Hypothalamus (tissue), 51 donors: ENCODE results near the gene DFFB.

Source experiments
- DNase-seq, 51 donors: peaks; one replicate each; lab custom pipeline; 2025; lab: John Stamatoyannopoulos, UW

DFFB gene

DNA sequence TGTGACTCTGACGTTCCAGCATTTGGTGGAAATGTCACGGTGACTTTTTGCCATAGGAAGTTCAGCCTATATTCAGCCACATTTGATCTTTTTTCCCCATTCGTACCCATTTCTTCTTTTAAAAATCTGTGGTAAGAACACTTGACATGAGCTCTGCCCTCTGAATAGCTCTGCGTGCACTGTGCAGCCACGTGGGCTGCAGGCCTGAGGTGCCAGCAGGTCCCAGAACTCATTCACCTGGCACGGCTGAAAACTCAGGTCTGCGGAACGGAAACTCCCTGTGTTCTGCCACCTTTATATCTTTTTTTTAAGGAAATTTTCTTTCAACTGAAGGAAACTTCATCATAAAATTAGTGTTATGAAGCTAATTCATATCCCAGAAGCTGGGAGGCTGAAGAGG, 28.9 kb upstream of the DFFB start:
- DNase-seq, result no peak

- DNase-seq, result no peak
These were observed 25.6 kb upstream of the DFFB start for GRCh38 chr1:3831689-3832088.

GRCh38 chr1:3834701-3835100, 22.6 kb upstream of the DFFB start:
- DNase-seq, result peak in 3 of 51 donors; percentile 5 to 11 (median 10)

GRCh38 chr1:3836421-3836820, 20.9 kb upstream of the DFFB start:
- DNase-seq, result no peak

DNA sequence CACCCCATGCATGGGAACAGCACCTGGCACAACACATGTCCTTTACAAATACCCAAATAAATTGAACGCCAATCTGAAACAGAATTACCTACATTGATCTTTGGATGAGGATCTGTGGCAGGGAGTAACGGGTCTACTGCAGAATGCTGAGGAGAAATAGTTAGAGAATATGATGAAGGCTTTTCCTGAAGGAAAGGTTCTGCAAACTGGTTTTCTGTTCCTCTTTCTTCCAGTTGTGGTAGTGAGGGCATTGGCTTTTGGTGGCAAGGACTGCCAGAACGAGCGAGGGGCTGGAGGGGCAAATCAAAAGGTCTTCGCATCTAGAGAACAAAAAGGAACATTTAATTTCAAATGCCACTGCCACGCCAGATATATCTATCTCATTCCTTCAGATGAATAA, 20.1 kb upstream of the DFFB start:
- no peak for DNase-seq

DNA sequence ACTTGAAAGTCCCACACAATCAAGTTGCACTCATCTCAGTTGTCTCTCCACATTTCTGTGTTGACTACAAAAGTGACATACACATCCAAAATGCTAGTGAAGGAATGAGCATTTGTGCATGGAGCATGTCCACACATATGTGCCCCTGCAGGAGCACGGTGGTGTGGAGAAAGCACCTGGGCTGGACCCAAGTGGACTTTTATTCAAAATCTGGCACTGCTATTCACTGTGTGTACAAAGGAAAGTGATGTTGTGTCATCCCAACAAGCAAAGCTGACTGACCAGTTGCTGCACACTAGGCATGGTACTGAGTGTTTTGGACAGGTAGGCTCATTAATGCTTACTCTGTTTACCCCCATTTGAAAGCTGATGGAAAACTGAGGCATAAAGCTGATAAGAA, 19.6 kb upstream of the DFFB start:
- DNase-seq, result no peak

DNA sequence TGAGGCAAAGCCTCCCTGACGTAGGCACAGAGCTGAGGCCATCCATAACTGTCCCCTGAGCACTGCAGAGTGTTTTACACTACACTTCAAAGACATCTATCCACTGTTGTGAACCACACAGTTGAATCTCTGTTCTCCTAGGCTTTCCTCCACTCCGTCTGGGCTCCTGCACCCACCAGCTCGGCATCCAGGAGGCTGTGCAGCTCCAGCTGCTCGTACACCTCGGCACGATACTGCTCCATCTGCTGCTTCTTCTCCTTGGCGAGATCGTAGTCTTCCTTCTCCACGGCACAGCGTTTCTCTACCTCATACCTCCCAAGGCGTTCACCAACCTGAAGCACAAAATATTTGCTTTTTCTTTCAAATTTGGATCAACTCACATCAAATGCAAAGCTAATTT, 18.5 kb upstream of the DFFB start:
- DNase-seq, result no peak

GRCh38 chr1:3841491-3841890, 15.8 kb upstream of the DFFB start:
- no peak for DNase-seq

DNA sequence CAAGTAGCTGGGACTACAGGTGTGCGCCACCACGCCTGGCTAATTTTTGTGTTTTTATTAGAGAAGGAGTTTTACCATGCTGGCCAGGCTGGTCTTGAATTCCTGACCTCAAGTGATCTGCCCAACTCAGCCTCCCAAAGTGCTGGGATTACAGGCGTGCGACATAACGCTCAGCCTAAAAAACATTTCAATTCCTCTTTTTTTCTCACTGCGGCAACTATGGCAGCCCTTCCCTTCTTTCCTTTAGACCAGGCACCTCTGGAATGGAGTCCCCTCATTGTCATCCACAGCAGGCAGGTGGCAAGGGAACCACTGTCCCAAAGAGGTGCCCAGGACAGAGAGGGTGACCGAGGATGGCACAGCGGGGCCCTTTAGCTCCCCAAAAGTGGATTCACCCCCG, 14.4 kb upstream of the DFFB start:
- DNase-seq, result no peak

DNA sequence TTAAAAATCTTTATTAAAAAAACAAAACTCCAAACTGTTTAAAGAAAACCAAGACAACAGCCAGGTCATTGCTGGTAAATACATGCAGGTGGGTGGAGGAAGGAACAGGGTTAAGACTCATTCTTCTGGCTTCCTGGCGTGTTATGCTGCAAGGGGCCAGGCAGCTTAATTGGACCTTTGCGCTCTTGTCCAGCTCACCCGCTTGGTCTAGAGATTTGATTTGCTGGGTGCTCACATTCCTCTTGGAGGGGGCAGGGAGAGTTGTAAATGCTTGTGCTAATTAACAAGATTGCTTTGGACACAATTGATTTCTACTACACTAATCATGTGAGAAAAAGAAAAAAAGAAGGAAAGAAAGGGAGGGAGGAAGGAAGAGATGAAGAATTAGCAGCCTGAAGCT, 10.7 kb upstream of the DFFB start:
- DNase-seq, result no peak

- DNase-seq, result no peak
These were observed 10.2 kb upstream of the DFFB start for GRCh38 chr1:3847081-3847480.

GRCh38 chr1:3850857-3851256, 6.4 kb upstream of the DFFB start:
- no peak for DNase-seq

DNA sequence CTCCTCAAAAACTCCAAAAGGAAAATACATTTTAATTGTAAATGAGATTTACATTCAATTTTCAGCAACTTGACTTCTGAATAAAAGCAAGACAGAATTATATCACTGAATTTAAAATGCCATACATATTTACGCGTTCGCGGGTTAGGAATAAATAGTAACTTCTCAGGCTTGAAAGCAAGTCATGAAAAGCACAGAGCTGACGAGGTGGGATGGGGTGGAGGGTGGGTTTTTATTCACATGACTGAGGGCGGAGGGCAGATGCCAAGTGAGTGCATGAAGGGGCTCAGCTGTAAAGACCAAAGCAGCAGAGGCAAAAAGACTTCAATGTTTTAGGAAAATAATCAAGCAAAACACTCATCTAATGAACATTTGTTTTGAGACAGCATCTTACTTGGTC, 6.0 kb upstream of the DFFB start:
- no peak for DNase-seq

DNA sequence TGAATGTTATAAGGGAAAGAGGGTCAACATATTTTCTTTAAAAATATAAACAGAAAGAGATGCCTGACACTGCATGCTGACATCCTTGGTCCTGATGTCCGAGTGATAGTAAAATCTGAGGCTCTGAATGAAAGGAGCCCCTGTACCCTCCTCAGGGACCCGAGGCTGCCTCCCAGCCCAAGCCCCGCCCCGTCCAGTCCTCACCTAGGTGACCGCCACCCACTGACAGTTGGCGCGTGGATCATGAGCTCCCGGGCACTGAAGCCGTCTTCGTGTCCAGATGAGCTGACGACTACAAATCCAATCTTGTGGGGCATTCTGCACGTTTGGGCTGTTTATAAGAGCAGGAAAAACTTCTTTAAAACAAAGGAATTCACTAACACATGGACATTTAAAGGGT, 5.2 kb upstream of the DFFB start:
- DNase-seq, result no peak

DNA sequence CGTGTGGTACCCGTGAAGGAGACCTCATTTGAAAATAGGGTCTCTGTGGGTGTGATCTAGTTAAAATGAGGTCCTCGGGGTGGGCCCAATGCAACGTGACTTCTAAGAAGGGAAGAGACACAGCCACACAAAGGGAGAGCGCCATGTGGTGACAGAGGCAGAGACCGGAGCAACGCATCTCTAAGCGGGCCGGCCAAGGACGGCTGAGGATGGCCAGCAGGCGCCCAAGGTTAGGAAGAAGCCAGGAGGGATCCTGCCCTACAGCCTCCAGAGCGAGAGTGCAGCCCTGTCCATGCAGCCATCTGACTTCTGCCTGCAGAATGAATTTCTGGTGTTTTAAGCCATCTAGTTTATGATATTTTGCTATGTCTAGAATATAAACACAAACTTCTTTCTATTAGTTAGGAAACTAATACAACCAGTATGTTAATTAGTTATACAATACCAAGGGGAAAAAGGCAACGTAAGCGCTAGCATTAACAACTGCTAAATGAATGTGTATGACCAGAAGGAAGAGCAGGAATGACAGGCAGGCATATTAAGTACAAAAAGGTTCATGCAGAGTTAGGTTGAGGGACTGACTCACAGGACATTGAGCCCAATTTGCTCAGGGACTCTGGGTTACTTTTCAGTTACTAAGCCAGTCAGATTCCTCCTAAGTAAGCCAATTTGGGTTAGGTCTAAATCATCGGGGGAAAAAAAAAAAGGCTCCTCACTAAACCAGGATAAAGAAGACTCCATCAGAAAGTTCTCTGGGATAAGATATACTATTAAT, 4.4 kb upstream of the DFFB start:
- no peak for DNase-seq

- peak in 5 of 51 donors; percentile 33 to 44 (median 42) for DNase-seq
These were observed 484 bp downstream of the DFFB start for GRCh38 chr1:3857791-3858129.

GRCh38 chr1:3858231-3858981, 1.1 kb downstream of the DFFB start:
- DNase-seq, result peak in 36 of 51 donors; percentile 4 to 74 (median 36)

- DNase-seq, result peak in 19 of 51 donors; percentile 7 to 58 (median 24)
These were observed 6.1 kb downstream of the DFFB start for GRCh38 chr1:3863231-3863935.

GRCh38 chr1:3864884-3865283, 7.6 kb downstream of the DFFB start:
- DNase-seq, result no peak

GRCh38 chr1:3865606-3866160, 8.4 kb downstream of the DFFB start:
- no peak for DNase-seq

DNA sequence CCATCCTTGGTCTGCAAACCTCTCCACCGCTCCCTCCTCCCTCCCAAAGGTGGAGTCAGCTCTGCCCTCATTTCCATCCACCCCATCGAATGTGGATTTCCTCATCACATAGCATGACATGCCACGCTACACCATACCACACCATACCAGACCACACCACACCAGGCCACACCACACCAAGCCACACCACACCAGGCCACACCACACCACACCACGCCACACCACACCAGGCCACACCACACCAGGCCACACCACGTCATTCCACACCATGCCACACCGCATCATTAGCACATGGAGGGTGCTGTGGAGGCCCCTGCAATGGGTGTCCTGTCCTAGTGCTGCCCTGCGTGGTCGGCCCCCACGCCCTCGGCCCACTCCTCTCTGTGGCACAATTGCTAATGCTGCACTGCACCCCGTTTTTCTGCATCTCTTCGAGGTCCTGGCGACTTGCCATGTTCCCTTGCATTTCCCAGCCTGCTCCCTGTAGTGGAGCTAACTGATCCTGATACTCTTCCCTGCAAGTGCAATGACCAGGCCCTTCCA, 11.3 kb downstream of the DFFB start:
- DNase-seq, result no peak
